ENCODE results near the gene MYO18A.
A peak's percentile ranks its signal among the peaks of the same experiment; 100 is the strongest.
"Not testable (repeated sequence)": the region's sequence is repeated elsewhere in the genome, so short reads cannot be mapped to it uniquely, and the experiment has no call there.

MYO18A gene

GRCh38 chr17:29148790-29149430, 31.3 kb downstream of the MYO18A start:
- peak; percentile 77 for DNase-seq (ENCODE audit: low spot score)

- no peak for DNase-seq (ENCODE audit: low spot score)
Measured at GRCh38 chr17:29148257-29148789, 31.9 kb downstream of the MYO18A start.

DNA sequence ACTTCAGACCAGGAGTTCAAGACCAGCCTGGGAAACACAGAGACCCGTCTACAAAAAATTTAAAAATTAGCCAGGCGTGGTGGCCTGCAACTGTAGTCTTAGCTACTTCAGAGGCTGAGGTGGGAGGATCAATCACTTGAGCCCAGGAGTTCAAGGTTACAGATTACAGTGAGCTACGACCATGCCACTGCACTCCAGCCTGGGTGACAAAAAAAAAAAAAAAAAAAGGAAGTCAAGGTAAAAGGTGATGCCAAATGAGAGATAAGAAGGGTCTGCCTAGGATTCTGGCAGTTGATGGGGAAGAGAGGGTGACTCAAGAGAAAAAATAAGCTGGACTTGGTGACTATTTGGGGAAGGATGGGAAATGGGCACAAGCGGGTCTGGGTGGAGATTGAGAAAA, 32.5 kb downstream of the MYO18A start:
- no peak for DNase-seq (ENCODE audit: low spot score)

- DNase-seq (ENCODE audit: low spot score): not testable (repeated sequence)
Measured at GRCh38 chr17:29147228-29147627, 33.0 kb downstream of the MYO18A start.

- no peak for DNase-seq (ENCODE audit: low spot score)
Measured at GRCh38 chr17:29146369-29146972, 33.7 kb downstream of the MYO18A start.

- DNase-seq (ENCODE audit: low spot score): peak; percentile 53
Measured at GRCh38 chr17:29145289-29146073, 34.7 kb downstream of the MYO18A start.

GRCh38 chr17:29143894-29144293, 36.3 kb downstream of the MYO18A start:
- DNase-seq (ENCODE audit: low spot score): no peak

- DNase-seq (ENCODE audit: low spot score): no peak
Measured at GRCh38 chr17:29141514-29141876, 38.7 kb downstream of the MYO18A start.

DNA sequence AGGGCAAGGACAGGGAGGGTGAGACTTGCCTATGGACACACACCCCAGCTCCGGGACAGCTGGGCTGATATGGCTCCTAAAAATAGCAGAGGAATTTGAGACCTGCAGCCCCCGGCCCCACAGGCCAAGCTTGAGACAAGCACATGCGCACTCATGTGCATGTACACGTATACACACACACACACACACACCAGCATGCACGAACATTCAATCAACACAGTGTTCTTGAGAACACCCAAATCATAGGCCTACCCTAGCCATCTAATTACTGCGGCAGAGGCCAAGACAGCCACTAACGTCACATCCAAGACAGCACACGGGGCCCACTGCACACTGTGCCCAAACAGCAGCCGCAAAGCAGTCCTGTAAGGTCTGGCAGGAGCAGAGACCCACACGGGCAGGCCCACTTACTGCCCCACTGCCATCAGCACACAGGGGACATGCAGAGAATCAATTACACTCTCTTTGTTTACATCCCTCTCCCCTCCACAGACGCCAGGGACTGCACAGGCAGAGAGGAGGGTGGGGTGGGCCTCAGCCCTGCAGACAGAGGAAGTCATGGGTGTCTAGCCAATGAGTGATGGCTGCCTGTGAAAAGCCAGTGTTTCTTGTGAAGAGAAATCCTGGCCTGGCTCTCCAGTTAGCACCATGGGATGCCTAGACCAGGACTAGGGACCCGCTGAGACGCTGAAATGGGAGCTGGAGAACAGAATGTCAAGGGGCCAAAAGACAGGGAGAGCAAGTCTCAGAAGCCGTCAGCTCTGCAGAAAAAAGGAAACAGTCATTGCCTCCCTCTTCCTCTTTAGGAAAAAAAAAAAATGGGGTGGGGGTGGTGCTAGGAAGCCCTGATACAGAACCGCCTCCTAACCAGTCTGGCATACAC, 39.3 kb downstream of the MYO18A start:
- no peak for DNase-seq (ENCODE audit: low spot score)

GRCh38 chr17:29140051-29140621, 40.1 kb downstream of the MYO18A start:
- DNase-seq (ENCODE audit: low spot score): peak; percentile 45

DNA sequence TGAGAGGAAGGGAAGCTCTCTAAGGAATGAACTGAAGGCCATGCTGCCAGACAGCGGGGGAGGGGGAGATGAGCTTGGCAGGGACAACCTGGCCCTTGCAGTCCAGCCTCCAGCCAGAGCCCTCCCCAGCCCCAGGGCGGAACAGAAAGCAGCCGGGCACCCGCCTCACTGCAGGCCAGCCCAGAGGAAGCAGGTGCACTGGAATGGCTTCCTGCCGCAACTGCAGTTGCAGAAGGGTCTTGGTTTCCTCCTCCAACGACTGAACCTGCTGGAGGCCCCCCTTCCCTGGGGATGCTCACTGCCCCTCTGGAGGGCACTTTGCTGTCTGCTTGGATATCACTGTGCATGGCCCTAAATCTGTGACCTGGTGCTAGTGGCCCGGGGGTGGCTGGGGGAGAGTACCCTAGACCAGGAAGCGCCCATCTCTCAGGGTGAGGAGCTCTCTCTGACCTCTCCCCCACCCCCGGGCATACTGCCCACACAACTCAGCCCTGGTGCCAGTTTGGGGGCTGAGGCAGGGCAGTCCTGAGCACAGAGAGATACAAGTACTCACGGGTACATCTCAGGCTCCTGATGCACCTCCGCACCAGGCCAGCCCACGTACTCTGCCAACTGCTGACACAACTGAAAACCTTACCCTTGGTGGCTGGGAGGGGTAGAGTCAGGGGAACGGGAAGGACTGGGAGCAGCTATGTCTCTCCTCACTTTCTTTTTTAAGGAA, 41.1 kb downstream of the MYO18A start:
- DNase-seq (ENCODE audit: low spot score): no peak

DNA sequence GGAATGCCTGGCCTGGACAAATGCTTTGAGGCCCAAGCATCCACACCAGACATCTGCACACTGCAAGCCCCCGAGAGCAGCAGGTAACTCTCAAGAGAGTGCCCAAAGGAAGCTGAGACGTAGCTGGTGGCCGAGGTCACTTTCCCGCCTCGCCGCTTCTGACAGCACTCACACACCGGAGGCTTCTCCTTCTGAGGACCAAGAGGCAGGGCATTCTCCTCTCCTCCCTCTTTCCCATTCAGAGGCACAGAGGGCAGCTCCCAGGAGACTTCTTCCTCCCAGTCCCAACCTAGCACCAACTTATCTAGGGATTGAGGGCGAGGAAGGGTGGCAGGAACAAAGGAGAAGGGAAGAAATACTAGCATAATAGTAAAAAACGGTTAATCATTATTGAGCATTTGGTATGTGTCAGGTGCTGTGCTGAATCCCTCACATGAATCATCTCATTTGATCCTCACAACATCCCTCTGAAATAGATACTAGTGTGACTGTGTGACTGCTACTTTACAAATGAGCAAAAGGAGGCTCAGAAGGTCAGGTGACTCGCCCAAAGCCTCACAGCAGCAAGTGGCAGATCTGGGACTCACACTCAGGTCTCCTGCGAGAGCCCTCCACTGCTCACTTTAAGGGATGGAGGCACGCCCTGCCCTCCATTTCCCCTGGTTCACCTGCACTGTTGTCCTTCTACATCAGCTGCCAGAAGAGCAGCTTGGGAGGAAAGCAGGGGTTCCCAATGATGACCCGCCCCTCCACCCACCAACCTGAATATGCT, 41.8 kb downstream of the MYO18A start:
- no peak for DNase-seq (ENCODE audit: low spot score)

DNA sequence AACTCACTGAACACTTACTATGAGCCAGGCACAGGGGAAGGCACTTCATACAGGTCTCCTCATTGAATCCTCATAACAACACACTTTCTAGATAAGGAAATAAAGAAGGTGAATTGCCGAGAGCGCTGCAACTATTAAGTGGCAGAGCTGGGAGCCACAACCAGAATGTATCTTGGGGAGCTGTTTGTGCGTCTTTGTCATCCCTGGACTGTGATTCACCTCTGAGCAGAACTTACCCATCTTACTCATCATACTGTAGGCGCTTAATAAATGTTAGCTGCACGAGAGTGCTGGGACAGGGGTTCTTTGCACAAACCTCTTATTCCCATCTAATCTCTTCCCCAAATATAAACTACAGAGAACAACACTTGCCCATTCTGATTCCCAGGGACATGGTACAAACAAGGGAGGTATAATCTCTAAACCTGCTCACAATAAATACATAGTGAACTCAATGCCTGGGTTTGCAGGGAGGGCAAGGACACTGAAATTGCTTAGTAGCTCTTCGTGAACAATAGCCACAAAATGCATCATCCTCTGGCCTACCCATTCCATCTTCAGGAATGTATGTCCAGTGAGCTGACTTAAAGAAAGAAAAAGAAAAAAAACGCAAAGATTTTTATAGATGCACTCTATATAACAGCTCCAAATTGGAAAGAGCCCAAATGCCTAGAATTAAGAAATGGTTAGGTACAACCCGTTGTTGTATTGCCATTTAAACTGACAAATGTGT, 43.0 kb downstream of the MYO18A start:
- no peak for DNase-seq (ENCODE audit: low spot score)

GRCh38 chr17:29135464-29135863, 44.7 kb downstream of the MYO18A start:
- DNase-seq (ENCODE audit: low spot score): no peak

DNA sequence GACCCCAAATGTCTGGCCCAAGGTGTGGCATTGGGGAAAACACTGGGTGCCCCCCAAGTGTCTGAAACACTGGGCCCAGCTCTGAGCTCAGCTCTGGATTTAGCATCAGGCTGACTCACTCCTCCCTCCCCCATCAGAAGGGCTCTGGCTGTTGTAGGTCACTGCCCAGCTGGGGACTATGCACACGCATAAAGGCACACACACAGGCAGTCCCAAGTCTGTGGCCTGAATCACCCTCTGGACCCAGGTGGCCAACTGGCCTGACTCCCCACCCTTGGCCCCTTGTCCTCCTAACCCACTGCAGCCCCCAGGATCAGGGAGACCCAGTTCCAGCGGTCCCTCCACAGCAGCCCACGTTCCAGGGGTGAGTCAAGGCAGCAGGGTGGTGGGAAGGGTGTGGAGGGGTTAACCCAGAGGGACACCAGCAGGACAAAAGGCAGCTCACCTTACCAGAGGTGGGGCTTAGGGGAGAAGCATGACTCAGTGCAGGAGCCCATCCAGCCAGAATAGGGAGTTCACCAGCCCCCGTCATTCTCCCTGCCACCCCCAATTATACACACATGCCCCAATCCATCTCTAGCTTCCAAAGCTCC, 47.0 kb downstream of the MYO18A start:
- no peak for DNase-seq (ENCODE audit: low spot score)

GRCh38 chr17:29131814-29132682, 48.1 kb downstream of the MYO18A start:
- no peak for DNase-seq (ENCODE audit: low spot score)

DNA sequence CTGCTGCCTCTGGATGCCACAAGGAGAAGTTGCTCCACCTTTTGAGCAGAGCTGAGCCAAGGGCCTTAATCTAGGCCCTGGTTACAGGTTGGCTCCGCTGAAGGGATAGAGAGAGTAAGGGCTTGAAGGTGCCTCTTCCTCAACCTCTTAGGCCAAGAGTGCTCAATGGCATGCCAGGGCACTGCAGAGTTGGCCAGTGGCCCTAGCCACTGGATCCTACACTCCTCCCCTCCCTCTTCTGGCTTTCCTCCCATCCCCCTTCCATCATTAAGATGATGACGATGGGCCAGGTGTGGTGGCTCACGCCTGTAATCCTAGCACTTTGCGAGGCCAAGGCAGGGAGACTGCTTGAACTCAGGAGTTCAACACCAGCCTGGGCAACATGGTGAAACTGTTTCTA, 50.5 kb downstream of the MYO18A start:
- DNase-seq (ENCODE audit: low spot score): no peak

GRCh38 chr17:29127840-29128239, 52.4 kb downstream of the MYO18A start:
- DNase-seq (ENCODE audit: low spot score): no peak
